ENCODE results near the gene BCAS3. TPM values are rescaled to one million over a fixed set of nuclear protein-coding genes. Genes with fewer than 3 reads are reported as not detected.
"Not testable (repeated sequence)": the region's sequence is repeated elsewhere in the genome, so short reads cannot be mapped to it uniquely, and the experiment has no call there.

Gene BCAS3
- total RNA-seq, 1 donor from 2014 or later: 29.6 TPM

GRCh38 chr17:60863892-60864707 lies 186.4 kb downstream of the BCAS3 start:
- no peak for DNase-seq

GRCh38 chr17:60864708-60865005 lies 187.0 kb downstream of the BCAS3 start:
- TF ChIP-seq CTCF (IDR thresholded peaks at IDR 0.05): no peak
- Histone ChIP-seq H3K27me3 (ENCODE audit: low read depth) (no peaks in the 10 kb centered on the region), H3K9me3 (no peaks in the 10 kb centered on the region), H3K4me3 (no peak overlapping the region), H3K27ac (no peak overlapping the region), H3K36me3 (no peaks in the 10 kb centered on the region), H3K4me1 (no peaks in the 10 kb centered on the region)
- ATAC-seq (no peak), DNase-seq (no peak)
- intact Hi-C loops (cut with DNase I): no loop called here

More at GRCh38 chr17:60863892-60864707, 186.4 kb downstream of the BCAS3 start:
- Histone ChIP-seq H3K9me3 (no peaks in the 10 kb centered on the region), H3K27me3 (ENCODE audit: low read depth) (no peaks in the 10 kb centered on the region), H3K36me3 (no peaks in the 10 kb centered on the region), H3K27ac (no peak overlapping the region), H3K4me3 (no peak overlapping the region), H3K4me1 (no peaks in the 10 kb centered on the region)
- intact Hi-C loops (cut with DNase I): no loop called here
- TF ChIP-seq CTCF (IDR thresholded peaks at IDR 0.05): no peak
- no peak for ATAC-seq

- H3K9me3 ChIP-seq: no peaks in the 10 kb centered on the region
- H3K27me3 ChIP-seq (ENCODE audit: low read depth): no peaks in the 10 kb centered on the region
- no peaks in the 10 kb centered on the region for H3K4me1 ChIP-seq
- intact Hi-C loops (cut with DNase I): no loop called here
- H3K36me3 ChIP-seq: no peaks in the 10 kb centered on the region
- ATAC-seq: no peak
- H3K27ac ChIP-seq: no peak overlapping the region
- no peak for TF ChIP-seq CTCF (IDR thresholded peaks at IDR 0.05)
- no peak overlapping the region for H3K4me3 ChIP-seq
- DNase-seq: no peak
Observed at GRCh38 chr17:60874772-60875171, 197.1 kb downstream of the BCAS3 start.

GRCh38 chr17:60886731-60887613 lies 209.3 kb downstream of the BCAS3 start:
- DNase-seq; intact Hi-C loops (cut with DNase I): not testable (repeated sequence)
- peak overlapping the region; percentile 15 for H3K4me3 ChIP-seq

GRCh38 chr17:60887614-60888028 lies 210.0 kb downstream of the BCAS3 start:
- no peak for TF ChIP-seq CTCF (IDR thresholded peaks at IDR 0.05)
- Histone ChIP-seq H3K9me3 (no peaks in the 10 kb centered on the region), H3K36me3 (no peaks in the 10 kb centered on the region), H3K27ac (no peak overlapping the region), H3K4me1 (no peaks in the 10 kb centered on the region), H3K4me3 (peak overlapping the region; percentile 15), H3K27me3 (ENCODE audit: low read depth) (no peaks in the 10 kb centered on the region)
- no peak for ATAC-seq
- DNase-seq: no peak
- intact Hi-C loops (cut with DNase I): no loop called here

More at GRCh38 chr17:60886731-60887613, 209.3 kb downstream of the BCAS3 start:
- H3K4me1 ChIP-seq; H3K27ac ChIP-seq; H3K9me3 ChIP-seq; ATAC-seq; H3K36me3 ChIP-seq; H3K27me3 ChIP-seq (ENCODE audit: low read depth): not testable (repeated sequence)
